IPS DF 4.7 (cell line): ENCODE results near the gene USP32.
"Not testable (repeated sequence)": the region's sequence is repeated elsewhere in the genome, so short reads cannot be mapped to it uniquely, and the experiment has no call there.

Experiments used
- DNase-seq: peaks from one replicate; pipeline ENCODE4 v3.0.0-alpha.2; 2013; ENCODE audit warnings: low spot score; ENCODE audit errors: extremely low read depth

USP32 gene

GRCh38 chr17:60372790-60373483, 19.0 kb downstream of the USP32 start:
- DNase-seq, result no peak

GRCh38 chr17:60371818-60372510, 20.0 kb downstream of the USP32 start:
- no peak for DNase-seq

DNA sequence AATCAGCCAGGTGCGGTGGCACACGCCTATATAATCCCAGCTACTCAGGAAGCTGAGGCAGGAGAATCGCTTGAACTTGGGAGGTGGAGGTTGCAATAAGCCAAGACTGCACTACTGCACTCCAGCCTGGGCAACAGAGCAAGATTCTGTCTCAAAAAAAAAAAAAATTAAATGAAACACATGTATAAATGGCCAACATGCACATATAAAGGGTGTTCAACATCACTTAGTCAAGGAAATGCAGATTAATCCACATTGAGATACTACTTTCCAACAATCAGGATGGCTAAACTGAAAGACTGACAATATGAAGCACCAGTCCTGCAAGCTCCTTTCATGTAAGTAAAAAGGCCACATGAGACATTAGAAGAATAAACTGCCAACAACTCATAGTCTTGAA, 20.5 kb downstream of the USP32 start:
- no peak for DNase-seq

GRCh38 chr17:60369727-60370126, 22.2 kb downstream of the USP32 start:
- no peak for DNase-seq

DNA sequence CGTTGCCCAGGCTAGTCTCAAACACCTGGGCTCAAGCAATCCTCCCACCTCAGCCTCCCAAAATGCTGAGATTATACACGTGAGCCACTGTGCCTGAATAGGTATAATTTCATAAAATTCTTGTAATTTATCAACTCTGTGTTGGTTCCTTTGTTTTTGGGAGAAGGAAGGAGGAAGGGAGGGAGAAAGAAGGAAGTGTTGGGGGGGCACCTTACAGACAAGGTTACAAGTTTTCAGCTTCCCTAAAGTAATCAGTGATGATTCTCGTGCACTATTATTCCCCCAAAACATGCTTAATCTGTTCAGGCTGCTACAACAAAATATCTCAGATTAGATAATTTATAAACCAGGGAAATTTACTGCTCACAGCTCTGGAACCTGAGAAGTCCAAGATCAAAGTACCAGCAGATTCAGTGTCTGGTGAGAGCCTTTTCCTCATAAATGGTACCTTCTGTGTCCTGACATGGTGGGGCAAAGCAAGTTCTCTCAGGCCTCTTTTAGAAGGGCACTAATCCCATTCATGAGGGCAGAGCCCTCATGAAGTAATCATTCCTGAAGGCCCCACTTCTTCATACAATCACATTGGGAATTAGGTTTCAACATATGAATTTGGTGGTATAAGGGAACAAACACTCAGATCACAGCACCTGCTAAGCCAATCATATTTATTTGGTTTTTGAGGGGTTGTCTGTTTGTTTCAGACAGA, 28.1 kb downstream of the USP32 start:
- DNase-seq, result no peak

- no peak for DNase-seq
Measured at GRCh38 chr17:60362329-60362728, 29.6 kb downstream of the USP32 start.

DNA sequence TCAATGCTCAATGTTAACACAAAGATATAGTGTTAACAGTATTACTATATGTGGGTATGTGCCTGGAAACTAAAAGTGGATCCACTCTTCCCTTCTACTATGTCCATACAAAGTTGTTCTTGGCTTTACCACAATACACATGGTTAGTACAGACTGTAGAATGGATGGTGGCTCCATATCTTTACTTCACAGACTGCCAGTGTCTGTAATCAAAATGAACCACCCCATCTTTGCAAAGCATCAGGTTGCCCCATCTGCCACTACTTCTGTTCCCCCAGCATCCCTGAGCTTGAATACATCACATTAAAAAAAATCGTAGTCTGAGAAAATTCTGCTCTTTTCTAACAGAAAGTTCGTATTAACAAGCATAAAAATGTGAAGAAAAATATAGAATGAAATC, 30.0 kb downstream of the USP32 start:
- DNase-seq, result no peak

DNA sequence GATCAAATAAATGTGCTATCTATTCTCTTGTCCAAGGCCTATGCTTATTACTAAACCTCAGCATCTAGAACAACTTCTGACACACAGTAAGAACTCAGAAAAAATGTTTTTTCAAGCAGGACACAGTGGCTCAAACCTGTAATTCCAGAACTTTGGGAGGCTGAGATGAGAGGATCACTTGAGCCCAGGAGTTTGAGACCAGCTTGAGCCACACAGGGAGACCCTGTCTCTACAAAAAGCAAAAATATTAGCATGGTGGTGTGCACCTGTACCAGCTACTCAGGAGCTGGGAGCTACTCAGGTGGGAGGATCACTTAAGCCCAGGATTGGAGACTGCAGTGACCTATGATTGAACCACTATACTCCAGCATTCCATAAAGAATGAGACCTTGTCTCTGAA, 32.5 kb downstream of the USP32 start:
- DNase-seq, result no peak

- no peak for DNase-seq
Measured at GRCh38 chr17:60358606-60359225, 33.2 kb downstream of the USP32 start.

GRCh38 chr17:60356940-60357339, 35.0 kb downstream of the USP32 start:
- DNase-seq, result no peak

DNA sequence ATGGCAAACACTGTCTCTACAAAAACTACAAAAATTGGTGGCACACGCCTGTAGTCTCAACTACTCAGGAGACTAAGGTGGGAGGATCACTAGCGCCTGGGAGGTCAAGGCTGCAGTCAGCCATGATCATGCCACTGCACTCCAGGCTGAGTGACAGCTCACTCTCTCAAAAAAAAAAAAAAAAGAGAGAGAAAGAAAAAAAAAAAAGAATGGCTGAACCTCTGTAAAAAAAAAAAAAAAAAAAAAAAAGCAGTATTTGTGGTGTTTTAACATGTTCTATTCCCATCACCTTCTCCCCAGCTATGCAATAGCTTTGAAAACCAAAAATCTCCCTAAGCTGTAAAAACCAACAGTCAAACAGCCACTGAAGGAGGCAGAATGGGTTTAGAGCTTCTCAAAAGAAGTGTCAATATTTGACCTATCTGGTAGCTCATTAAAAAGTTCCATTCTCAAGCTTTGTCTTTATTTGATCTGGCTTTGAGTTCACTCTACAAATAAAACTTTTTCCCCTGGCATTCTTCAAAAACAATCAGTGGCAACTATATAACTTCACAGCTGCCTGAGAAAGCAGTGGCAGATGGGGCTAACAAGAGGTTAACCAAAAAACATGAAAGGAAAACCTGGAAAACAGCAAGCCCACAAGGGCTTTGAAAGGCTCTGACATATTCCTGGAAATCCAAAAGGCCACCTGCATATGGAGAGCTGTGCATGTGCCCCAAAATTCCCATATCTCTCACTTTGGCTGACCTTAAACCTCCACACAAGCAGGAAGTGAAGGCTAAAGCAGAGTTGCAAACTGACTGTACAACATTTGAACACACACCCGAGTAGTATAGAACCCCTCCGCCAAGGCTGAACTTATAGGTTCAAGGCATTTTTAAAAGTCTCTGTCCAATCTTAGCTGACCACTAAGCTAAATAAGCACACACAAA, 36.0 kb downstream of the USP32 start:
- DNase-seq, result no peak

DNA sequence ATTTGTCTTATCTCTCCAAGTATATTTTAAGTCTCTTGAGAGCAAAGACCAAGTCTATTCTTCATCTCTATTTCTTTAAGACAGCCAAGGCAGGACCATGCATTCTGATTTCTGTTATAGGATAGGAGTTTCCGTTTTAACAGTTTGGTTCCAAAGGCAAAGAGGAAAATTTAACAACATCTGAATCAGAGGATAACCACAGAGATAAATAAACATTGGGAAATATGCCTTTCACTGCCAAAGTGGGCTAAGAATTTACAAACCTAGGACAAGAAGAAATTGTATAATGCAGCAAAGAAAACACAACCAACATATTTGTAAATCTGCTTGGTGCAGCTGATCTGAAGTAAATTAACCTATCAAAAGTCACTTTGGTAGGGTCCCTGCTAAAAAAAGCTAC, 37.7 kb downstream of the USP32 start:
- no peak for DNase-seq

DNA sequence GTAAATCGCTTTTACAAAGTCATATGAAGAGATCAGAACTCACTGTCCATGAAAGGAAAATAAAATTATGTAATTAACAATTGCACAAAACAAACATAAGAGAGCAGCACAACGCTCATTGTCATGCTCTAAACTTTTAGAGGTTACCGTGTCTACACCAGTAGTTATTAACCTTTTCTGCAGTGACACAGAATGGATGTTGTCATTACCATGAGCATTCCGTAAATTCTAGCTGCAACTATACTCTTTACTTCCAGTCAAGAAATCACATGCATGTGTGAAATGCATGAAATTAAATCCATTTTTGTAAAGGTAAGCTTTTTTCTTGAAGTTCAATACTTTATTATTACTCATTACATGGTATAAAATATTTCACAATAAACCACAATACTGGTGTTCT, 38.2 kb downstream of the USP32 start:
- no peak for DNase-seq

- no peak for DNase-seq
Measured at GRCh38 chr17:60352569-60352968, 39.4 kb downstream of the USP32 start.

DNA sequence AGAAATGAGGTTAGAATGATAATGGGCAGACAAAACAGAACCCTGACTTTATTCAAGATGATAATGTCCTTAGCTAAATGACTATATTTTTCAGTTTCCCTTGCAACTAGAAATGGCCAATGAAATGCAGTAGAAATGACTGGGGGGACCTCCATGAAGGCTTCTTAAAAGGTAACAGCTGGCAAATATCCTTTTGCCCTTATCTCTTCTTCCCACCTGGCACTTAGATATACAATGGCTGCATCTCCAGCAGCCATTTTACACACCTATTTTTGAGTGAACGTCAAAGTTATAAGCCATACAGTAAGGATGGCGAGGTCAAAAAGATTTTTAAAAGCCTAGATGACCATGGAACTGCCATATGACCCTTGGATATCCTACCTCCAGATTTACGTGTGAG, 39.9 kb downstream of the USP32 start:
- no peak for DNase-seq

DNA sequence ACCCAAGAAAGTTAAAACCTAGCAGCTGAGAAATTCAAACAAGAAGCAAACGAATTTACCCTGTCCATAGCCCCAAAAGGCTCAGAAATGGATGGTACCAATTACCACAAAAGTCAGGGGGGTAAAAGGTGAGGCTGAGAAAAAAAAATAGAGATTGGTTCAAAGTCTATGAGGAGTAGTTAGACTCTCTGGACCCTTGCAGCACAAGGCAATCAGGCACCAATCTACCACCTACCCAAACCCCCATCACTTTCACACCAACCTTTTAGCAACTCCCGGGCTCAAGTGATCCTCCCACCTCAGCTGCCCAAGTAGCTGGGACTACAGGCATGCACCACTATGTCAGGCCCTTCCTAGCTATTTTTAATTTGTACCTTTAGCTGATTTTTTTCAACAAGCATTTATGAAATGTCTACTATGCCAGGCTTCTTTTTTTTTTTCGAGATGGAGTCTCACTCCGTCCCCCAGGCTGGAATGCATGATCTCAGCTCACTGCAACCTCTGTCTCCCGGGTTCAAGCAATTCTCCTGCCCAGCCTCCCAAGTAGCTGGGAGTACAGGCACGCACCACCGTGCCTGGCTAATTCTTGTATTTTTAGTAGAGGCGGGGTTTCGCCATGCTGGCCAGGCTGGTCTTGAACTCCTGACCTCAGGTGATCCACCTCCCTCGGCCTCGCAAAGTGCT, 40.8 kb downstream of the USP32 start:
- no peak for DNase-seq

DNA sequence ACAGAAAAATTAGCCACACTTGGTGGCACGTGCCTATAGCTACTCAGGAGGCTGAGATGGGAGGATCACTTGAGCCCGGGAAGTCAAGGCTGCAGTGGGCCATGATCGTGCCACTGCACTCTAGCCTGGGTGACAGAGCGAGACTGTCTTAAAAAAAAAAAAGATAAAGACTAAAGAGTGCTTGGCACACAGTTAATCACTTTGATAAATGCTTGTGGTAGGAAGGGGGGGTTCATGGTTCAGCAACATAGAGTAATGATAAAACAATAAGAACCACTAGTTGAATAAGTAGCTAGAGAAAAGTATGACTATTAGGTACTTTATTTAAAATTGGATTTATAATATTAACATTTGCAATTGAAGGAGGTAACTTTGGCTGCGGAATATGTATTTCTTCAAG, 43.3 kb downstream of the USP32 start:
- no peak for DNase-seq

- no peak for DNase-seq
Measured at GRCh38 chr17:60345233-60345632, 46.7 kb downstream of the USP32 start.

GRCh38 chr17:60342492-60342891, 49.4 kb downstream of the USP32 start:
- not testable (repeated sequence) for DNase-seq

DNA sequence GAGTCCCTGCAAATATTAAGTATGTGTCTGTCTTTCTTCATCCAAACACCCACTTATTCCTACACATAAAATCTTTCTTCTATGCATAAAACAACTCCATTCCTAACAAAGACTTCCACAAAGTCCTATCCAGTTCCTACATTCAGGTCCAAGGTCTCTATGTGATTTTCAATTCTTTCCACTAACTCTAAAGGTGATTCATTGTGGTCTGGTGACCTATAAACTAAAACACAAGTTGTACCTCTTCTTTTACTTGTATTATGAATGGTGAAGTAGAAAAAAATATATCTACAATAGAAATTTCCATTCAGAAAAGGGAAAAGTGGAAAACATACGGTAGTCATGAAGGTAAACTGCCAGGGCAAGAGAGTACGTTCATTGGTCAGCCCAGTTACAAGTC, 56.6 kb downstream of the USP32 start:
- DNase-seq, result no peak
